ENCODE data around the gene LMAN1L.

GRCh38 chr15:74802290-74802689 is 10.3 kb upstream of the LMAN1L start:
- TF ChIP-seq EZH2 (IDR thresholded peaks at IDR 0.05; ENCODE audit: borderline replicate concordance, low read depth, low read length, severe bottlenecking) (no peak), CTCF (IDR thresholded peaks at IDR 0.05; ENCODE audit: borderline replicate concordance, extremely low read depth, low read length, poor library complexity, severe bottlenecking) (no peak)
